Activated naive CD4-positive, alpha-beta T cell treated with anti-CD3 and anti-CD28 coated beads, Interleukin-2, amount 10 ng/mL, durations not matched to agents 7 days and 5 days (primary cell): Measurements from ENCODE around the gene MRPL48.

Source experiments
- CTCF ChIA-PET: fragments of 350-600 bp; sonication (Branson Sonifier 250); formaldehyde crosslinking; loops from one replicate; lab custom pipeline; 2021; ENCODE audit warnings: antibody characterized with exemption; lab: Charles Lee
- DNase-seq: peaks from one replicate; pipeline ENCODE4 v3.0.0-alpha.2; 2020
- H3K27ac Mint-ChIP-seq: one replicate; pipeline ENCODE4 v1.8.0; 2021; ENCODE audit warnings: mild to moderate bottlenecking, moderate library complexity, mixed read lengths
- H3K27me3 Mint-ChIP-seq: one replicate; pipeline ENCODE4 v1.8.0; 2021; ENCODE audit warnings: mild to moderate bottlenecking, mixed read lengths
- H3K36me3 Mint-ChIP-seq: one replicate; pipeline ENCODE4 v1.8.0; 2021; ENCODE audit warnings: mixed read lengths
- H3K4me1 Mint-ChIP-seq: one replicate; pipeline ENCODE4 v1.8.0; 2021; ENCODE audit warnings: mixed read lengths
- H3K4me3 Mint-ChIP-seq: one replicate; pipeline ENCODE4 v1.8.0; 2021; ENCODE audit warnings: mild to moderate bottlenecking, moderate library complexity, mixed read lengths
- H3K9me3 Mint-ChIP-seq: one replicate; pipeline ENCODE4 v1.8.0; 2021; ENCODE audit warnings: mixed read lengths

MRPL48 gene

DNA sequence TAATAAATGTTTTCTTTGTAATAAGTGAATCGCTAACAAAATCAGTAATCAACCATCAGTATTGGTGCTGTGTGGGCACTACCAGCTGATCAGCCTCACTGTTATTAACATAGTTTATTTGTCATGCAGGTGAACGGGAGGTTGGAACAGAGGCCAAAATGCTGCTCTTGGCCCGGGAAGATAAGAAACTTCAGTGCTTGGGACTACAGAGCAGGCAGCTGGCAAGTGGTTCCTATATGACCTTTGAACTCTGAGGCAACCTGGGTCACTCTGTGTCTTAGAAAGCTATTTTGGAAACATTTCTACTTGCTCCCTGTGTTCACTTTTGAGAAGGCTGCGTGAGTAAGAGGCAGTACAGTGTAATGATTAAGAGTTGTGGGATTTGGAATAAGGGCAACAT, 126.6 kb downstream of the MRPL48 start:
- CTCF ChIA-PET = no interaction called here
- H3K4me1 Mint-ChIP-seq = no peaks in the 10 kb centered on the region
- H3K27ac Mint-ChIP-seq = no peak overlapping the region
- H3K4me3 Mint-ChIP-seq = no peak overlapping the region
- no peaks in the 10 kb centered on the region for H3K27me3 Mint-ChIP-seq
- no peak for DNase-seq
- no peaks in the 10 kb centered on the region for H3K9me3 Mint-ChIP-seq
- peaks cover 33% of the 10 kb centered on the region for H3K36me3 Mint-ChIP-seq
